Measurements from ENCODE around the gene LNPK.

DNA sequence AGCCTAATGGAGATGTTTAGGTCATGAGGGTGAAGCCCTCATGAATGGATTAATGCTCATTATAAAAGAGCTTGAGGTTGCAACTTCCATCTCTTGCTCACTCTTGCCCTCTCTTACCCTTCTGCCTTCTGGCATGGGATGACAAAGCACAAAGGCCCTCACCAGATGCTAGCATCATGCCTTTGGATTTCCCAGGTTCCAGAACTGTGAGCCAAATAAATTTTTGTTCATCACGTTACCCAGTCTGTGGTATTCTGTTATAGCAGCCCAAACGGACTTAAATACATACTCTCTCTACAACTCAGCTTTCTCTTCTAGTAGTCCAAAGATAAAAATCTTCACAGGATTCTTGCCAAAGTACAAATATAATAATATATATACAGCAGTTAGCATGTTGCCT is 75.8 kb downstream of the LNPK start:
- TF ChIP-seq CTCF (conservative IDR thresholded peaks at IDR 0.05; ENCODE audit: low read depth in 2 of 2) (no peak), POLR2AphosphoS5 (IDR thresholded peaks at IDR 0.05; ENCODE audit: low read depth) (no peak), EZH2 (IDR thresholded peaks at IDR 0.05; ENCODE audit: low read depth, unreplicated experiment) (no peak), ZNF331 (CRISPR knock-in tag; IDR thresholded peaks at IDR 0.05; ENCODE audit: low read depth) (no peak), STAT1 (IDR thresholded peaks at IDR 0.05; ENCODE audit: unreplicated experiment) (no peak), REST (IDR thresholded peaks at IDR 0.05; ENCODE audit: unreplicated experiment) (no peak), JUNB (IDR thresholded peaks at IDR 0.05; ENCODE audit: unreplicated experiment) (no peak)
- TF ChIP-seq, protein P1, sequence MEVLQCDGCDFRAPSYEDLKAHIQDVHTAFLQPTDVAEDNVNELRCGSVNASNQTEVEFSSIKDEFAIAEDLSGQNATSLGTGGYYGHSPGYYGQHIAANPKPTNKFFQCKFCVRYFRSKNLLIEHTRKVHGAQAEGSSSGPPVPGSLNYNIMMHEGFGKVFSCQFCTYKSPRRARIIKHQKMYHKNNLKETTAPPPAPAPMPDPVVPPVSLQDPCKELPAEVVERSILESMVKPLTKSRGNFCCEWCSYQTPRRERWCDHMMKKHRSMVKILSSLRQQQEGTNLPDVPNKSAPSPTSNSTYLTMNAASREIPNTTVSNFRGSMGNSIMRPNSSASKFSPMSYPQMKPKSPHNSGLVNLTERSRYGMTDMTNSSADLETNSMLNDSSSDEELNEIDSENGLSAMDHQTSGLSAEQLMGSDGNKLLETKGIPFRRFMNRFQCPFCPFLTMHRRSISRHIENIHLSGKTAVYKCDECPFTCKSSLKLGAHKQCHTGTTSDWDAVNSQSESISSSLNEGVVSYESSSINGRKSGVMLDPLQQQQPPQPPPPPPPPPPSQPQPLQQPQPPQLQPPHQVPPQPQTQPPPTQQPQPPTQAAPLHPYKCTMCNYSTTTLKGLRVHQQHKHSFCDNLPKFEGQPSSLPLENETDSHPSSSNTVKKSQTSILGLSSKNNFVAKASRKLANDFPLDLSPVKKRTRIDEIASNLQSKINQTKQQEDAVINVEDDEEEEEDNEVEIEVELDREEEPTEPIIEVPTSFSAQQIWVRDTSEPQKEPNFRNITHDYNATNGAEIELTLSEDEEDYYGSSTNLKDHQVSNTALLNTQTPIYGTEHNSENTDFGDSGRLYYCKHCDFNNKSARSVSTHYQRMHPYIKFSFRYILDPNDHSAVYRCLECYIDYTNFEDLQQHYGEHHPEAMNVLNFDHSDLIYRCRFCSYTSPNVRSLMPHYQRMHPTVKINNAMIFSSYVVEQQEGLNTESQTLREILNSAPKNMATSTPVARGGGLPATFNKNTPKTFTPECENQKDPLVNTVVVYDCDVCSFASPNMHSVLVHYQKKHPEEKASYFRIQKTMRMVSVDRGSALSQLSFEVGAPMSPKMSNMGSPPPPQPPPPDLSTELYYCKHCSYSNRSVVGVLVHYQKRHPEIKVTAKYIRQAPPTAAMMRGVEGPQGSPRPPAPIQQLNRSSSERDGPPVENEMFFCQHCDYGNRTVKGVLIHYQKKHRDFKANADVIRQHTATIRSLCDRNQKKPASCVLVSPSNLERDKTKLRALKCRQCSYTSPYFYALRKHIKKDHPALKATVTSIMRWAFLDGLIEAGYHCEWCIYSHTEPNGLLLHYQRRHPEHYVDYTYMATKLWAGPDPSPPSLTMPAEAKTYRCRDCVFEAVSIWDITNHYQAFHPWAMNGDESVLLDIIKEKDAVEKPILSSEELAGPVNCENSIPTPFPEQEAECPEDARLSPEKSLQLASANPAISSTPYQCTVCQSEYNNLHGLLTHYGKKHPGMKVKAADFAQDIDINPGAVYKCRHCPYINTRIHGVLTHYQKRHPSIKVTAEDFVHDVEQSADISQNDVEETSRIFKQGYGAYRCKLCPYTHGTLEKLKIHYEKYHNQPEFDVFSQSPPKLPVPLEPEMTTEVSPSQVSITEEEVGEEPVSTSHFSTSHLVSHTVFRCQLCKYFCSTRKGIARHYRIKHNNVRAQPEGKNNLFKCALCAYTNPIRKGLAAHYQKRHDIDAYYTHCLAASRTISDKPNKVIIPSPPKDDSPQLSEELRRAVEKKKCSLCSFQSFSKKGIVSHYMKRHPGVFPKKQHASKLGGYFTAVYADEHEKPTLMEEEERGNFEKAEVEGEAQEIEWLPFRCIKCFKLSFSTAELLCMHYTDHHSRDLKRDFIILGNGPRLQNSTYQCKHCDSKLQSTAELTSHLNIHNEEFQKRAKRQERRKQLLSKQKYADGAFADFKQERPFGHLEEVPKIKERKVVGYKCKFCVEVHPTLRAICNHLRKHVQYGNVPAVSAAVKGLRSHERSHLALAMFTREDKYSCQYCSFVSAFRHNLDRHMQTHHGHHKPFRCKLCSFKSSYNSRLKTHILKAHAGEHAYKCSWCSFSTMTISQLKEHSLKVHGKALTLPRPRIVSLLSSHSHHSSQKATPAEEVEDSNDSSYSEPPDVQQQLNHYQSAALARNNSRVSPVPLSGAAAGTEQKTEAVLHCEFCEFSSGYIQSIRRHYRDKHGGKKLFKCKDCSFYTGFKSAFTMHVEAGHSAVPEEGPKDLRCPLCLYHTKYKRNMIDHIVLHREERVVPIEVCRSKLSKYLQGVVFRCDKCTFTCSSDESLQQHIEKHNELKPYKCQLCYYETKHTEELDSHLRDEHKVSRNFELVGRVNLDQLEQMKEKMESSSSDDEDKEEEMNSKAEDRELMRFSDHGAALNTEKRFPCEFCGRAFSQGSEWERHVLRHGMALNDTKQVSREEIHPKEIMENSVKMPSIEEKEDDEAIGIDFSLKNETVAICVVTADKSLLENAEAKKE (CRISPR knock-in tag; IDR thresholded peaks at IDR 0.05) = no peak
